Jurkat, Clone E6-1 (cell line): ENCODE measurements around the gene ZSCAN23.
"Not testable (repeated sequence)": the region's sequence is repeated elsewhere in the genome, so short reads cannot be mapped to it uniquely, and the experiment has no call there.

ENCODE experiments used
- DNase-seq: peaks from one replicate; pipeline ENCODE4 v3.0.0-alpha.2; 2011; ENCODE audit warnings: low read depth, low spot score
- H3K4me3 ChIP-seq: 2 replicates; pipeline ENCODE4 v1.5.1; 2011; ENCODE audit warnings: mild to moderate bottlenecking, low read length, control low read depth, moderate library complexity

Gene ZSCAN23

DNA sequence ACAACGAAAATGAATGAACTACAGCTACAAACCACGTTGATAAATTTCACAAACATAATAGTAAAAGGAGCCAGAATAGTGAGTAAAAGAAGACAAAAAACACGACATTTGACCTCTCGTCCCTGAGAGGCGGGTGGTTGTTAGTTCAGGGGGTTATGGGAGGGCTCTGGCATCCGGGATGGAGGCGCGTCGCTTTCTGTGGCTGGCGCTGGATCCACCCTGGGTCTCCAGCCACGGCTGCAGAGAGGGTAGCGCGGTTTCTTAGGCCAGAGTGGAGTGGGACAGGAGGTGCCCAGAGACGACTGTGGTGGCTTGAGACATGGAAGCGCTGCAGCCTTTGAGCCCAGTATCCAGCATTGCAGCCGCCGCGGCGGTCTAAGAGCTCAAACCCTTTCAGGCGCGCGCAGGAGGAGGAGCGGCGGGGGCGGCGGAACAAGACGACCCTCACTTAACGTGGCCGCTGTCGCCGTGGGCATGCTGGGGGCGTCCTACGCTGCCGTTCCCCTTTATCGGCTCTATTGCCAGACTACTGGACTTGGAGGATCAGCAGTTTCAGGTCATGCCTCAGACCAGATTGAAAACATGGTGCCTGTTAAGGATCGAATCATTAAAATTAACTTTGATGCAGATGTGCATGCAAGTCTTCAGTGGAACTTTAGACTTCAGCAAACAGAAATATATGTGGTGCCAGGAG, 3.7 kb upstream of the ZSCAN23 start:
- no peak overlapping the region for H3K4me3 ChIP-seq

DNA sequence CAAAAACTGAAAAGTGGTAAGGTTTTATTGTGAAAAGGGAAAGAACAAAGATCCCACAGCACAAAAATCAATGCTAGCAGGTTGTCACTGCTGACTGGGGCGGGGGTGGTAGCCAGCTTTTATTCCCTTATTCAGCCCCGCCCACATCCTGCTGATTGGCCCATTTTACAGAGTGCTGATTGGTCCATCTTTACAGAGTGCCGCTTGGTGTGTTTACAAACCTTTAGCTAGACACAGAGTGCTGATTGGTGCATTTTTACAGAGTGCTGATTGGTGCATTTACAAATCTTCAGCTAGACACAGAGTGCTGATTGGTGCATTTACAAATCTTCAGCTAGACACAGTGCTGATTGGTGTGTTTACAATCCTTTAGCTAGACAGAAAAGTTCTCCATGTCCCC, 1.5 kb upstream of the ZSCAN23 start:
- peak; percentile 24 for DNase-seq
- not testable (repeated sequence) for H3K4me3 ChIP-seq

More for the DNA sequence above, 3.7 kb upstream of the ZSCAN23 start:
- DNase-seq, result no peak

DNA sequence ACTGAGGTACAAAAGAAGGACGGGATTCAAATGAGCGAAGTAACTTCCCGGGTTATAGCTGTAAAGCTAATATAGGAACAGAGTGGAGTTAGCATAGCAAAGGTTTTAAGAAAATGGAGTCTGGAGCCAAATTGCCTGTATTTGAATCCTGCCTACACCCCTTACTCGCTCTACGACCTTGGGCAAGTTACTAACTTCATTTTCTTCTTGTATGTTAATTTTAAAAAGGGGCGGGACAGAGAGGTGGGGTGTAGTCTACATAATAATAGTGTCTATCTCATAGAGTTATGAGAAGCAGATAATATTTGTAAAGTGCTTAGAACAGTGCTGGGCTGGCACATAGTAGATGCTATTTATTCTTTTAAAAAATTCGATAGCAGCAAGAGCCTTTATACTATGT, 705 bp downstream of the ZSCAN23 start:
- DNase-seq, result no peak
- H3K4me3 ChIP-seq, result peak overlapping the region; percentile 65

DNA sequence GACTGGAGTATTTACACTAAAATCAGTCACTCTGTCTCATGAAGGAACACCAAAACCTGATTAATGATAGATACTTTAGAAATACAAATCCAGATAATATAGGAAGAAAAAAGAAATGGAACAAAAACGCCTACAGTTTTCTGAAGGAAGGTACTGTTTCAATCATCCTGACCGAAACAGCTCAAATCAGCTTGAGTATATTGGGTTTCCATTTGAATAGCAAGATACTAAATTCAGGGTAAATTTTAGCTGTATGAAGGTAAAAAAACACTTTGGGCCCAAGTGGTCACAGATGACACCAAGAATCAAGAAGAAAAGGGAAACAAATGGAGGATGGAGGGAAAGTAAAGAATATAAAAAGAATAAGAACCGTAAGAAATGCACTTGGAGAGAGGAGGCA, 6.9 kb downstream of the ZSCAN23 start:
- H3K4me3 ChIP-seq, result no peak overlapping the region
- DNase-seq, result no peak

DNA sequence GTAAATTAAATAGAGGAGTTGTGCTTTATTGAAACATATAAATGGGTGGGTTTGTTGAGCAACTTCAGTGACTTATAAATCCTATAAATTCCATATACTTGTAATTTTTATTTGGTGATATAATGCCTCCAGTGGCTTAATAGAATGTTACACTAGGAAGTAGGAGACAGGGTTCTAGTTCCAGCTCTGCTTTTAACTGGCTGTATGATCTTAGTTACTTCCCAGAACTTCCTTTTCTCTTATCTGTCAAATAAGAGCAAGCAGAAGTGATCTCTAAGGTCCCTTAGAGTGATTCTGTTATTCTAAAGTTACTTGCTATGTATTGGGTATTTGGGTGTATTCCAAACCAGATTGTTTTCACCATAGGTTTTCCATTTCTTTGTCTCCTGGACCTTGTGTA, 10.2 kb downstream of the ZSCAN23 start:
- DNase-seq, result no peak
- H3K4me3 ChIP-seq, result no peak overlapping the region

DNA sequence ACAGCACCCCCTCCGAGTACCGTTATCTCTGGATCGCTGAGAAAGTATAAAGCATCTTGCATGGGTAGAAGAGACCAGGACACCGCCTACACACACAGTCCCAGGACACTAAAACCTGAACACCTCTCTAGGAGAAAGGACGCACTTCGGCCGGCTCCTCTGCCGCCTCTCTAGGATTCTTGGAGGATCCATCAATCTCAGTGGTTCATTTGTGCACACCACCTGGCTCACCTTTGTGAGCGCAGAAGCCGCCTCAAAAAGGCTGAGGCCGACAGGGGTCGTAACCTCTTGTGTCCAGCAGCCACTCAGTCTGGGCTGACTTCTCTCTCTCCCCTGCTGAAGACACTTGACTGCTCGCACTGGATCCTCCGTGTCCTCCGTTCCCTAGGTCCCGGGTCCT, 13.5 kb downstream of the ZSCAN23 start:
- DNase-seq, result no peak
- H3K4me3 ChIP-seq, result no peak overlapping the region

DNA sequence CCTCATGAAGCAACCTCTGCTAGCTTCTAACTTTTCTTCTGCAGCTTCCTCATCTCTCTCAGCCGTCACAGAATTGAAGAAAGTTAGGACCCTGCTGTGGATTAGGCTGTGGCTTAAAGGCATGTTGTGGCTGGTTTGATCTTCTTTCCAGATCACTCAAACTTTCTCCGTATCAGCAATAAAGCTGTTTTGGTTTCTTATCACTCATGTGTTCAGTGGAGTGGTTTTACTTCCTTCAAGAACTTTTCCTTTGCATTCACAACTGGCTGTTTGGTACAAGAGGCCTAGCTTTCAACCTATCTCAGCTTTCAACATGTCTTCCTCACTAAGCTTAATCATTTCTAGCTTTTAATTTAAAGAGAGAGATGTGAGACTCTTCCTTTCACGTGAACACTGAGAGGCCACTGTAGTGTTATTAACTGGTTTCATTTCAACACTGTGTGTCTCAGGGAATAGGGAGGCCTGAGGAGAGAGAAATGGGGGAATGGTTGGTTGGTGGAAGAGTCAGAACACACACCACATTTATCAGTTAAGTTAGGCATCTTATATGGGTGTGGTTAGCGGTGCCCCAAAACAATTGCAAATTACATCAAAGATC, 17.2 kb downstream of the ZSCAN23 start:
- no peak overlapping the region for H3K4me3 ChIP-seq
- peak; percentile 94 for DNase-seq

DNA sequence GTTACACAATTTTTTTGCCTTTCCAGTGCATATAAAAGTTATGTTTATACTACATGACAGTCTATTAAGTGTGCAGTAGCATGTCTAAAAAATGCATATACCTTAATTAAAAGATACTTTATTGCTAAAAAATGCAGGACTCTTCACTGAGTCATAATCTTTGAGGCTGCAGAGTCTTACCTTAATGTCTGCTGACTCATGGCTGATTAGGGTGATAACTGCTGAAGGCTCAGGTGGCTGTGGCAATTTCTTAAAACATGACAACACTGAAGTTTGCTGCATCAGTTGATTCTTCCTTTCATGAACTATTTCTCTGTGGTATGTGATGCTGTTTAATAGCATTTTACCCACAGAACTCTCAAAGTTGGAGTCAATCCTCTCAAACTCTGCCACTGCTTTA, 19.1 kb downstream of the ZSCAN23 start:
- H3K4me3 ChIP-seq, result no peak overlapping the region
- peak; percentile 26 for DNase-seq

DNA sequence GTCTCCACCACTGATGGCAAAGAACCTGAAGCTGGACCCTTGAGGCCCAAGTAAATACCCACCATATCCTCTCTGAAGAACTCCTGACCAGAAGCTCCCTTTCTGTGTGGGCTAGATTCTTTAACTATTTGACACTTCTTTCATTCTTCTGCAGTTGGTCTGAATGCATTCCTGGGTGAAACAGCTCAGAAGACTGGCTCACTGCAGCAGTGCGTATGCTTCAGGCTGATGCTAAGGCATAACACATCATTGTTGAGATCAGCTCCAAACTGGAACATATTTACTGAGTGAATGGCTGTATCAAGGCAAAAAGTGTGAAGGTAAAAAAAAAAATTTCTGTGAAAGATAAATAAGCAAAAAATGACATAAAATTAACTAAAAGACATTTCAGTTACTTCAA, 19.7 kb downstream of the ZSCAN23 start:
- no peak for DNase-seq
- no peak overlapping the region for H3K4me3 ChIP-seq

DNA sequence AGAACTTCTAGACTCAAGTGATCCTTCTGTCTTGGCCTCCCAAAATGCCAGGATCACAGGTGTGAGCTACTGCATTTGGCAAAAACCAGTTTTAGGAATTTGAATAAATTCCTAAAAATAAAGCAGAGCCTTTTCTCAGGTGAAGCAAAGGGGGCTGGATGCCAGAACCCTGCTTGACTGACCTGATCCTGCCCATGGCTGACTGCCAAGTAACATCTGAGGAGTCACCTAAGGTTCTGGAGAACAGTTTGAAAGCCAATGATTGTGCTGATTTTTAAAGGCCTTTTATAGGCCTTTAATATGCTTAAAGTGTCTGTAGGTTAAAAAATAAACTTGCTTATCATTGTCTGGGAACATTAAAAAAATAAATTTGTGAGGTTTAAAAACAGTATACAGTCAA, 29.6 kb downstream of the ZSCAN23 start:
- no peak for DNase-seq
- no peak overlapping the region for H3K4me3 ChIP-seq

DNA sequence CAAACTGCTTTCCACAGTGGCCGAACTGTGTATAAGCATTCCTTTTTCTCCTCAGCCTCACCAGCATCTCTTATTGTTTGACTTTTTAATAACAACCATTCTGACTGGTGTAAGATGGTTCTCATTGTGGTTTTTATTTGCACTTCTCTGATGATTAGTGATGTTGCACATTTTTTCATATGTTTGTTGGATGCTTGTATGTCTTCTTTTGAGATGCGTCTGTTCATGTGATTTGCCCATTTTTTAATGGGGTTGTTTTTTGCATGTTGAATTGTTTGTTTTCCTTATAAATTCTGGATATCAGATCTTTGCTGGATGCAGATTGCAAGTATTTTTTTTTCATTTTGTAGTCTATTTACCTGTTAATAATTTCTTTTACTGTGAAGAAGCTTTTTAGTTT, 32.5 kb downstream of the ZSCAN23 start:
- no peak overlapping the region for H3K4me3 ChIP-seq
- no peak for DNase-seq

DNA sequence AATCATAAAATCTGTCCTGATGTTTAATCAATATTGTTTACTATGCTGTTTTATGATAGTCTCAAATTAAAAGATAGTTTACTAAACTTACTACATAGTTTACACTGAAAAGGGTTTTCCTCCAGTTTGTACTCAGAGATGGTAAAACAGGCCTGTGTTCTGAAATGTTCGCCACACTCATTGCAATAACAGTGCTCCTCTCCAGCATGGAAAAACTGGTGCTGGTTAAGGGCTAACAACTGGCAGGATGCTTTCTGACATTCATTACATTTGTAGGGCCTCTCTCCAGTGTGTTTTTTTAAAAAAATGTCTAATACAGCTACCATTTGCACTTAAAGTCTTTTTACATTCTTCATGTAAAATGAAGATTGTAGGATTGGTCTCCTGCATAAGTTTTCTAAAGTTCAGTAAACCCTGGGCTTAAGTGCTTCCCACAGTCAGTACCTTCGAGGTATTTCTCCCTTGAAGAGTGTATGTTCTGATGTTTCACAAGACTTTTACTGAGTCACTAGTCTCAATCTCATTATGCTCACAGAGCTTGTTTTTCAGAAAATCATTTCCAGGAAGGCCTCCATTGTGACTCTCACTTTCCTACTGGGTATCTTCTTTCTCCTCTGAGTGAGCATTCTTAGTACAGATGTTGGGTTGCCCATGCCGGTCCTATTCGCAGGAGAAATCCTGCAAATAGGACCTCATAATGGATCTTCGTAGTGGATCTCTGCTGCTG, 35.1 kb downstream of the ZSCAN23 start:
- no peak for DNase-seq
- no peak overlapping the region for H3K4me3 ChIP-seq

DNA sequence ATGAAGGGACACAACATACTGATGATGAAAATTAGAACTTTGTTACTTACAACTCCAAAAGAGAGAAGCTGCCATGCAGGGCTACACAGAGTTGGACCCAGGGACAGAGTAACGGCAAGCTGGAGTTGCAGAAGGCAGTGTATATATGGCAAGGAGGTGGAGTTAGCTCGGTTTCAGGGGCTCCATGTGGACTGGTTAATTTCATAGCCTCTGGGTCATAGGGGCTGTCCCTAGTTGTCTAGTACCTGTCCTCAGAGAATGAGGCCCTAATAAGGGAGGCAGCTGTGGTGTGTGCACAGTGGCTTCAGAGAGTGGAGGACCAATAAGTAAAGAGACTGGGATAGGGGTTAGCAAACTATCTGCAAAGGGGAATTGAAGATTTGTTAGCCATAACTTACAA, 35.9 kb downstream of the ZSCAN23 start:
- DNase-seq, result no peak
- H3K4me3 ChIP-seq, result no peak overlapping the region

DNA sequence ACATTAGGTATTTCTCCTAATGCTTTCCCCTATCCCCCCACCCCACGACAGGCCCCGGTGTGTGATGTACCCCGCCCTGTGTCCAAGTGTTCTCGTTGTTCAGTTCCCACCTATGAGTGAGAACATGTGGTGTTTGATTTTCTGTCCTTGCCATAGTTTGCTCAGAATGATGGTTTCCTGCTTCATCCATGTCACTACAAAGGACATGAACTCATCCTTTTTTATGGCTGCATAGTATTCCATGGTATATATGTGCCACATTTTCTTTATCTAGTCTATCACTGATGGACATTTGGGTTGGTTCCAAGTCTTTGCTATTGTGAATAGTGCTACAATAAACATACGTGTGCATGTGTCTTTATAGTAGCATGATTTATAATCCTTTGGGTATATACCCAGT, 39.4 kb downstream of the ZSCAN23 start:
- not testable (repeated sequence) for DNase-seq, H3K4me3 ChIP-seq

DNA sequence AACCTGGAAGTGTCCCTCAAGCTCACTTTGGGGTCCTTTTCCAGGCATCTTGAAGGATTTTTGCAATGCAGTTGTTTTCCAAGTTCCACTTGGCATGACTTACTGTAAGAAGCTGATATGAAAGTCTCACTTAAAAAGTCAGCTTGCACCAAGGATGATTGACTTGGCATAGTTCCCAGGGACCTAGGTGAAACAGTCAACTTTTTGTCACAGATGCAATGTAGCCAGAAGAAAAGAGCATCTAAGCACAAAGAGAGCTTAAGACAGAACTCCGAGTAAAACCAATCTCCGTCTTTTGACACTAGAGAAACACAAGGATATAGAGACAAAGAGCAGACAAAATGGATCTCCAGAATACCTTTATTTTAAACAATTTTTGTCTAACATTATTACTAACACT, 41.1 kb downstream of the ZSCAN23 start:
- no peak overlapping the region for H3K4me3 ChIP-seq
- DNase-seq, result peak; percentile 11

DNA sequence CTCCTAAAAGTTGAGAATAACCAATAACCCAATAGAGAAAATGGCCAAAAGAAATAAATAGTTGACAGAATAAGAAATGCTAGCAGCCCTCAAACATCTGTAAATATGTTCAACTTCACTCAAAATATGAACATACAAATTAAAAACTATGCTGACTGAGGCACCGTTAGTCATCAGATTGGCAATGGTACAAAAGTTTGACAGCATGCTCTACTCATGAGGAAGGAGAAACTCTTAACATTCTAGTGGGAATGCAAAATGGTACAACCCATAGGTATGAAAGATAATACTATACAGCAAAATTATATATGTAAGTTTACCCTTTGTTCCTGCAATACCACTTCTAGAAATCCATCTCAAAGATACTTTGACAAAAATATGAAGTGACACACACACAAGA, 42.1 kb downstream of the ZSCAN23 start:
- no peak overlapping the region for H3K4me3 ChIP-seq
- no peak for DNase-seq

DNA sequence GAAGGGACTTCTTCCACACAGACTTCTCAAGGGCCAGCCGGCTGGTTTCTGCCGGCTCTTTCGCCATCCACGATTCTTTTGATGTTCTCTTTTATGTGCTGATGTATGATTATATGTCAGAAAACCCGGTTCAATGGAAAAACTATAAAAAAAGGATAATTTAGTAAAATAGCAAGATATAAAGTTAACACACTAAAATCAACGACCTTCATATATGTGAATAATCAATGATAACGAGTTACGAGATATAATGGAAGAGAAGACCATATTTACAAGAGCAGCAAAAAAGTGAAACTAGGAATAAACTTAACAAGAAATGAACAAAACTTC, 43.2 kb downstream of the ZSCAN23 start:
- no peak overlapping the region for H3K4me3 ChIP-seq
- DNase-seq, result no peak

DNA sequence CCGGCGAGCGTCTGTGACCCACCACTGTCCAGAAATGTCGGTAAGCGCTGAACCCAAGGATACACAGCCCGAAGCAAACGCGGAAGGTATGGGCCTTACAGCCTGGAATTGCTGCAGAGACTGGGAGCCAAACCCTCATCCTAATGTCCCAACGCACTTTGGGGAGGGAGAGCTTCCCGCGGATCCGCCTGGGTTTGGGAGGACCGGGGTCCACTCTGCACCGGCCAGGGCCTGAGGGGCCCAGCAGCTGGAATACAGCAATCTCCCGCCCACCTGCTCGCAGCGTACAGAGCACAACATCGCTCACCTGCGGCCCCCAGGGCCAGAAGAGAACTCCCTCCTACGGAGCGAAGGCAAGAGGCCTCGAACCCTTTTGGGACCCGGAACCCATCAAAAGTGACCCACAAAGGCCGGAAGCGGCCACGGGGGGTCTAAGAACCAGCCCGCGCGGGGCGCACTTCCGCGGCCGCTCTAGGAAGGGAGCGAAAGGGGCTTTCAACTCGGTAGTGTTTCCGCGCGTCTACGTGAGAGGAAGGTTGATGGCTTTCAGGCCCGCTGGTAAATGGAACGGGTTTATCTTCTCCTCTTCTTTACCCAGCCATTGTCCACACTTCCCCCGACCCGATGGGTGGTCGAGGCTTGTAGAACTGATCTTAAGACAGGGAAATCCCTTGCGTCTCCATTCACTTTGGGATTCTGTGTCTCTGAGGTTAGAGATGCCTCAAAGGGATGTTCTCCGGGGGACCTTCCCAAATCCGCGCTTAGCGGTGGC, 43.8 kb downstream of the ZSCAN23 start, which contains the start of gene ZSCAN12:
ZSCAN12 (minus strand) TSS at position 398 of the 772 bp plus-strand sequence. CDS start 1,342 bp downstream, outside the sequence.
- no peak for DNase-seq

DNA sequence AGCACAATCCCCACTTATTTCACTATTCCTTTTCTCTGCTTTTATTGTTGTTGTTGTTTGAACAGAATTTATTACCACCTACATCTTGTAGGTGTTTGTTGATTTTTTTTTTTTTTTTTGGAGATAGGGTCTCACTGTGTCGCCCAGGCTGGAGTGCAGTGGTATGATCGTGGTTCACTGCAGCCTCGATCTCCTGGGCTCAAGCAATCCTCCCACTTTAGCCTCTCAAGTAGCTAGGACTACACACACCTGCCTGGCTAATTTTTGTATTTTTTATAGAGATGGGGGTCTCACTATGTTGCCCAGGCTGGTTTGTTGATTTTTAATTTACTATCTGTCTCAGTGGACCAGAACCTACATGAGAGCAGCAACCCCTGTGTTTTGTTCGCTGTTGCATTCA, 47.4 kb downstream of the ZSCAN23 start:
- H3K4me3 ChIP-seq, result no peak overlapping the region
- DNase-seq, result no peak

More for the DNA sequence above, 43.8 kb downstream of the ZSCAN23 start, which contains the start of gene ZSCAN12:
- no peak within 1 kb of the TSS for H3K4me3 ChIP-seq
